Upper lobe of right lung (tissue), 1 donor: Measurements from ENCODE around the gene TMEM51. TPM values are rescaled to one million over a fixed set of nuclear protein-coding genes. Genes with fewer than 3 reads are reported as not detected.

Source experiments
- ATAC-seq: fragments of 200-7000 bp; cut with Tn5 transposase; one replicate; pipeline ENCODE4 v1.9.1; 2020; ENCODE audit warnings: mild to moderate bottlenecking, moderate library complexity
- DNase-seq: peaks from one replicate; pipeline ENCODE4 v3.0.0-alpha.2; 2020
- H3K27ac ChIP-seq: fragments of 200-600 bp; one replicate; pipeline ENCODE4 v1.8.0; 2022
- H3K27me3 ChIP-seq: fragments of 200-600 bp; one replicate; pipeline ENCODE4 v1.8.0; 2022; ENCODE audit warnings: mild to moderate bottlenecking
- H3K36me3 ChIP-seq: fragments of 200-600 bp; one replicate; pipeline ENCODE4 v1.8.0; 2022
- H3K4me1 ChIP-seq: fragments of 200-600 bp; one replicate; pipeline ENCODE4 v1.8.0; 2022
- H3K4me3 ChIP-seq: fragments of 200-600 bp; one replicate; pipeline ENCODE4 v1.8.0; 2022; ENCODE audit warnings: mild to moderate bottlenecking
- H3K9me3 ChIP-seq: fragments of 200-600 bp; one replicate; pipeline ENCODE4 v1.8.0; 2022
- CTCF ChIP-seq: fragments of 200-600 bp; IDR thresholded peaks from one replicate; pipeline ENCODE4 v1.8.0; 2022; ENCODE audit warnings: antibody characterized with exemption
- intact Hi-C: fragments of 100-400 bp; cut with DNase I; formaldehyde crosslinking; loops from one replicate; pipeline ENCODE4 v1.11.0; 2022
- total RNA-seq: library from RNA; stranded (reverse); fragmentation: NEBNext Ultra II Directional; extraction: Animal tissue kit (Norgen Biotek cat#: 25700); gene quantifications from one replicate; pipeline ENCODE4 v1.2.1, GENCODE V29; 2021
- donor health status: DM: no; HTN: yes; CAD: no; lungs with severe emphysema.

The TMEM51 gene
- total RNA-seq, 1 donor from 2014 or later: 14.7 TPM

GRCh38 chr1:15107911-15108310 is 45.6 kb upstream of the TMEM51 start:
- Histone ChIP-seq H3K4me1 (no peaks in the 10 kb centered on the region), H3K27ac (no peak overlapping the region), H3K4me3 (no peak overlapping the region), H3K9me3 (peaks cover 6% of the 10 kb centered on the region), H3K36me3 (no peaks in the 10 kb centered on the region), H3K27me3 (no peaks in the 10 kb centered on the region)
- intact Hi-C loops: no loop called here
- ATAC-seq (no peak), DNase-seq (no peak)
- no peak for TF ChIP-seq CTCF

GRCh38 chr1:15110128-15110866 is 43.2 kb upstream of the TMEM51 start:
- TF ChIP-seq CTCF: no peak
- no peak for ATAC-seq
- Histone ChIP-seq H3K9me3 (no peaks in the 10 kb centered on the region), H3K36me3 (no peaks in the 10 kb centered on the region), H3K27ac (no peak overlapping the region), H3K4me1 (no peaks in the 10 kb centered on the region), H3K4me3 (no peak overlapping the region), H3K27me3 (no peaks in the 10 kb centered on the region)
- intact Hi-C loops: no loop called here
- no peak for DNase-seq

- DNase-seq (no peak), ATAC-seq (no peak)
- H3K27me3 ChIP-seq: no peaks in the 10 kb centered on the region
- no peak overlapping the region for H3K4me3 ChIP-seq
- intact Hi-C loops: no loop called here
- no peak for TF ChIP-seq CTCF
- no peaks in the 10 kb centered on the region for H3K4me1 ChIP-seq
- H3K9me3 ChIP-seq: no peaks in the 10 kb centered on the region
- H3K36me3 ChIP-seq: no peaks in the 10 kb centered on the region
- no peak overlapping the region for H3K27ac ChIP-seq
These were observed 42.7 kb upstream of the TMEM51 start for GRCh38 chr1:15110867-15111230.

- intact Hi-C loops: no loop called here
- no peak for DNase-seq
- no peak for ATAC-seq
- H3K9me3 ChIP-seq: no peaks in the 10 kb centered on the region
- no peaks in the 10 kb centered on the region for H3K4me1 ChIP-seq
- no peaks in the 10 kb centered on the region for H3K36me3 ChIP-seq
- no peak overlapping the region for H3K4me3 ChIP-seq
- TF ChIP-seq CTCF: no peak
- no peaks in the 10 kb centered on the region for H3K27me3 ChIP-seq
- no peak overlapping the region for H3K27ac ChIP-seq
These were observed 40.4 kb upstream of the TMEM51 start for GRCh38 chr1:15113146-15113545.

- H3K4me1 ChIP-seq: no peaks in the 10 kb centered on the region
- H3K27me3 ChIP-seq: no peaks in the 10 kb centered on the region
- TF ChIP-seq CTCF: no peak
- no peaks in the 10 kb centered on the region for H3K36me3 ChIP-seq
- DNase-seq (no peak), ATAC-seq (no peak)
- H3K9me3 ChIP-seq: no peaks in the 10 kb centered on the region
- H3K27ac ChIP-seq: no peak overlapping the region
- H3K4me3 ChIP-seq: no peak overlapping the region
- intact Hi-C loops: no loop called here
These were observed 38.7 kb upstream of the TMEM51 start for GRCh38 chr1:15114884-15115283.
